ENCODE results near the gene UGDH.

The UGDH gene

DNA sequence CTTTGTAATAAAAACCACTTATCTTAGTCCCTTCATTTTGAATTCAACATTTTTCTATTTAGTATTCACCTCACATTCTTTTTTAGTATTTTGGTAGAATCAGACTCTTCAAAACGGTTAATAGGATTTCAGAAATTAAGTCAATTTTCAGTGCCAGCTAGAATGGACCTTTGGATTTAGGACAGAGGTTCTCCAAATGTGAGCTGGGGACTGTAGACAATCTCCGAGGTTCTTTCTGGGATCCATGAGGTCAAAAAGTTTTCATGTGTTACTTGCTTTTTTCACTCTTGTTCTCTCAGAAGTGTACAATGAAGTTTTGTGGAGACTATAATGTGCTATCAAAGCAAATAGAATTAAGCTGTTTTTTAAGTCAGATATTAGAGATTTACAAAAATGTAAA, 2.3 kb upstream of the UGDH start:
- no peak overlapping the region for H3K27ac ChIP-seq (ENCODE audit: insufficient read depth in 1 of 2, low read depth in 1 of 2, low read length in 2 of 2, poor library complexity in 1 of 2, severe bottlenecking in 2 of 2)
- no peaks in the 10 kb centered on the region for H3K27me3 ChIP-seq (replicated peaks in 2 of 5; ENCODE audit: control insufficient read depth in 4 of 5, insufficient read depth in 5 of 5, low read length in 4 of 5)
- DNase-seq, result no peak
- H3K36me3 ChIP-seq (ENCODE audit: control insufficient read depth in 4 of 4, insufficient read depth in 4 of 4, low read length in 3 of 4), result peaks cover 0 to 23% (median 0%) of the 10 kb centered on the region in 4 experiments
- CTCF ChIA-PET, result no interaction called here
- H3K9me3 ChIP-seq (ENCODE audit: control extremely low read depth in 1 of 5, control insufficient read depth in 4 of 5, insufficient read depth in 2 of 5, low read depth in 1 of 5, low read length in 4 of 5), result peaks cover 0 to 14% (median 8%) of the 10 kb centered on the region in 5 experiments
- POLR2A ChIA-PET, result interaction anchor here (0.5 kb wide), 1 partner anchor 110 kb away, joined by 3 read pairs; no protein-coding TSS in a partner anchor
- H3K4me1 ChIP-seq (ENCODE audit: control extremely low read depth in 1 of 4, control insufficient read depth in 4 of 4, insufficient read depth in 4 of 4, low read length in 3 of 4), result peaks cover 8 to 22% (median 13%) of the 10 kb centered on the region in 4 experiments
- H3K4me3 ChIP-seq (ENCODE audit: control insufficient read depth in 1 of 7, extremely low read depth in 1 of 7, insufficient read depth in 4 of 7, low read depth in 2 of 7, low read length in 6 of 7), result no peak overlapping the region
- 100% methylated on average over 2 of the region's 2 CpGs for WGBS (ENCODE audit: insufficient coverage)

GRCh38 chr4:39528061-39528465, 824 bp upstream of the UGDH start:
- WGBS (ENCODE audit: insufficient coverage), result 1% methylated on average over 18 of the region's 21 CpGs
- DNase-seq, result peak; percentile 16 to 47 (median 37)
- peaks cover 8 to 22% (median 13%) of the 10 kb centered on the region in 4 experiments for H3K4me1 ChIP-seq (ENCODE audit: control extremely low read depth in 1 of 4, control insufficient read depth in 4 of 4, insufficient read depth in 4 of 4, low read length in 3 of 4)
- CTCF ChIA-PET, result interaction anchor here (0.7 kb wide), 1 partner anchor 108 kb away, joined by 3 read pairs; no protein-coding TSS in a partner anchor
- peak overlapping the region; percentile 83 to 90 for H3K27ac ChIP-seq (ENCODE audit: insufficient read depth in 1 of 2, low read depth in 1 of 2, low read length in 2 of 2, poor library complexity in 1 of 2, severe bottlenecking in 2 of 2)
- peaks cover 0 to 14% (median 8%) of the 10 kb centered on the region in 5 experiments for H3K9me3 ChIP-seq (ENCODE audit: control extremely low read depth in 1 of 5, control insufficient read depth in 4 of 5, insufficient read depth in 2 of 5, low read depth in 1 of 5, low read length in 4 of 5)
- no peaks in the 10 kb centered on the region for H3K27me3 ChIP-seq (replicated peaks in 2 of 5; ENCODE audit: control insufficient read depth in 4 of 5, insufficient read depth in 5 of 5, low read length in 4 of 5)
- POLR2A ChIA-PET, result interaction anchor here (1.0 kb wide), 1 partner anchor 110 kb away, joined by 5 read pairs; the partner anchor contains the start of gene SMIM14
- peaks cover 0 to 13% (median 0%) of the 10 kb centered on the region in 4 experiments for H3K36me3 ChIP-seq (ENCODE audit: control insufficient read depth in 4 of 4, insufficient read depth in 4 of 4, low read length in 3 of 4)
- peak overlapping the region; percentile 85 to 99 (median 95) for H3K4me3 ChIP-seq (ENCODE audit: control insufficient read depth in 1 of 7, extremely low read depth in 1 of 7, insufficient read depth in 4 of 7, low read depth in 2 of 7, low read length in 6 of 7)

DNA sequence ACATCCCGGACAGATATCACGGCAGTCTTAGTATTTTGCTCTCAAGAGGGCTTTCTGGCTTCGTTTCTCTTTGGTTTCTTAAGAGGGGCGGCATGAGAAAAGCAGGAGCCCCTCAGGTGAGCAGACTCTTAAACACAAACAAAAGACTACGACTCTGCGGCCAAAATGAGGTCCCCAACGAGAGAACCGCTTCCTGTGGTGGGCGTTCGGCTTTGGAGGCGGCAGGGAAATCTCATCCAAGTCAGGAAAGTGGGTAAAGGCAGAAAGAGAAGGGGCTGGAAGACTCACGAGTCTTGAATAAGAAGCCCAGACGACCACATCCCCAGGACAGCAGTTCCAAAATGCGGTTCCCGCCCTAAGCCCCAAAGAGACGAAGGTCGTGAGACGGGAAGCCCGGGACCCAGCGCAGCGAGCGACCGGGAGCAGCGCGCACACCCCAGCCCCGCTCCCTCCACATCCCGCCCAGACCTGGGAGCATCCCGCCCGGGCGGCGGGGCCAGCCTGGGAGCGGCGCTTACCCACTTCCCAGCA, 409 bp downstream of the UGDH start:
- peaks cover 8 to 22% (median 13%) of the 10 kb centered on the region in 4 experiments for H3K4me1 ChIP-seq (ENCODE audit: control extremely low read depth in 1 of 4, control insufficient read depth in 4 of 4, insufficient read depth in 4 of 4, low read length in 3 of 4)
- peak overlapping the region; percentile 85 to 99 (median 95) for H3K4me3 ChIP-seq (ENCODE audit: control insufficient read depth in 1 of 7, extremely low read depth in 1 of 7, insufficient read depth in 4 of 7, low read depth in 2 of 7, low read length in 6 of 7)
- CTCF ChIA-PET, result interaction anchor here (0.5 to 0.9 kb wide), 2 partner anchors 113 to 229 kb away, joined by 3 read pairs; no protein-coding TSS in a partner anchor
- peaks cover 0 to 9% (median 3%) of the 10 kb centered on the region in 5 experiments for H3K9me3 ChIP-seq (ENCODE audit: control extremely low read depth in 1 of 5, control insufficient read depth in 4 of 5, insufficient read depth in 2 of 5, low read depth in 1 of 5, low read length in 4 of 5)
- H3K27me3 ChIP-seq (replicated peaks in 2 of 5; ENCODE audit: control insufficient read depth in 4 of 5, insufficient read depth in 5 of 5, low read length in 4 of 5), result no peaks in the 10 kb centered on the region
- POLR2A ChIA-PET, result interaction anchor here (0.6 to 1.4 kb wide), 6 partner anchors 17 to 662 kb away, joined by 3 to 5 read pairs (median 3); partner anchors contain the start of gene SMIM14
- peak; percentile 9 to 50 (median 37) for DNase-seq
- peak overlapping the region; percentile 83 to 90 for H3K27ac ChIP-seq (ENCODE audit: insufficient read depth in 1 of 2, low read depth in 1 of 2, low read length in 2 of 2, poor library complexity in 1 of 2, severe bottlenecking in 2 of 2)
- WGBS (ENCODE audit: insufficient coverage), result under 1% methylated on average over 26 of the region's 33 CpGs
- peaks cover 0 to 4% (median 0%) of the 10 kb centered on the region in 4 experiments for H3K36me3 ChIP-seq (ENCODE audit: control insufficient read depth in 4 of 4, insufficient read depth in 4 of 4, low read length in 3 of 4)

- Histone ChIP-seq H3K9me3 (ENCODE audit: control extremely low read depth in 1 of 5, control insufficient read depth in 4 of 5, insufficient read depth in 2 of 5, low read depth in 1 of 5, low read length in 4 of 5) (peaks cover 0 to 7% (median 3%) of the 10 kb centered on the region in 5 experiments), H3K36me3 (ENCODE audit: control insufficient read depth in 4 of 4, insufficient read depth in 4 of 4, low read length in 3 of 4) (peaks cover 0 to 2% (median 0%) of the 10 kb centered on the region in 4 experiments), H3K4me1 (ENCODE audit: control extremely low read depth in 1 of 4, control insufficient read depth in 4 of 4, insufficient read depth in 4 of 4, low read length in 3 of 4) (peaks cover 8 to 22% (median 13%) of the 10 kb centered on the region in 4 experiments), H3K27ac (ENCODE audit: insufficient read depth in 1 of 2, low read depth in 1 of 2, low read length in 2 of 2, poor library complexity in 1 of 2, severe bottlenecking in 2 of 2) (peak overlapping the region in 1 of 2 experiments; percentile 90), H3K27me3 (replicated peaks in 2 of 5; ENCODE audit: control insufficient read depth in 4 of 5, insufficient read depth in 5 of 5, low read length in 4 of 5) (no peaks in the 10 kb centered on the region), H3K4me3 (ENCODE audit: control insufficient read depth in 1 of 7, extremely low read depth in 1 of 7, insufficient read depth in 4 of 7, low read depth in 2 of 7, low read length in 6 of 7) (peak overlapping the region; percentile 85 to 99 (median 95))
- POLR2A ChIA-PET, result interaction anchor here (0.6 to 1.4 kb wide), 2 partner anchors 57 to 300 kb away, joined by 3 to 4 read pairs; no protein-coding TSS in a partner anchor
- CTCF ChIA-PET, result interaction anchor here (0.9 kb wide), 1 partner anchor 114 kb away, joined by 3 read pairs; no protein-coding TSS in a partner anchor
- WGBS (ENCODE audit: insufficient coverage), result 50% methylated on average over 2 of the region's 9 CpGs
- no peak for DNase-seq
Observed at GRCh38 chr4:39525822-39526690, 1.2 kb downstream of the UGDH start.

DNA sequence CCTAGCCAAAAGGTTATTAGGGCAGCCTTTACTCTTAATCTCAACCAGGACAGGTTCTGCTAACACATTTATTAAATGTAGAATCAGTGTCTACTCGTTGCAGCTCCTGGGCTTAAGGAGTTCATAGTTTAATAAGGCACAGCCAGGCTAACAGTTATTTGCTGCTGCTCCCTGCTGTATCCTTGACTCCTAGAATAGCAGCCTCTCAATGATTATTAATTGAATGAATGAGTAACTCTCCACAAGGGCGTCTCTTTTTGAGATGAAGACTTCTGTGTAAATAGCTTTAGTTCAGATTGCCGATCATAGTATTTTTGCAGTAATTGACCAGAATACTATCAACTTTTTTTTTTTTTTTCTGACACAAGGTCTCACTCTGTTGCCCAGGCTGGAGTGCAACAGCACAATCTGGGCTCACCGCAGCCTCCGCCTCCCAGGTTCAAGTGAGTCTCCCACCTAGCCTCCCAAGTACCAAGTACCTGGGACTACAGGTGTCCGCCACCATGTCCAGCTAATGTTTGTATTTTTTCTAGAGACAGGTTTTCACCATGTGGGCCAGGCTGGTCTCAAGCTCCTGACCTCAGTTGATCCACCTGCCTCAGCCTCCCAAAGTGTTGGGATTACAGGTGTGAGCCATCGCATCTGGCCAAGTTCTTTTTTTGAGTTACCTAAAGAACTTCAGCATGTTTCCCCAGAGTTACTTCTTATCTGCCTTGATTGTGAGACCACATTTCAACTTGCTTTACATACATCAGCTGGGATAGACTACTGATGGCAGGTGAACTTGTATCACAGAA, 2.9 kb downstream of the UGDH start:
- POLR2A ChIA-PET, result interaction anchor here (0.8 kb wide), 1 partner anchor 1007 kb away, joined by 4 read pairs; no protein-coding TSS in a partner anchor
- DNase-seq, result no peak
- 82% methylated on average over 3 of the region's 7 CpGs for WGBS (ENCODE audit: insufficient coverage)
- H3K27me3 ChIP-seq (replicated peaks in 2 of 5; ENCODE audit: control insufficient read depth in 4 of 5, insufficient read depth in 5 of 5, low read length in 4 of 5), result no peaks in the 10 kb centered on the region
- peaks cover 0 to 3% (median under 1%) of the 10 kb centered on the region in 4 experiments for H3K36me3 ChIP-seq (ENCODE audit: control insufficient read depth in 4 of 4, insufficient read depth in 4 of 4, low read length in 3 of 4)
- peaks cover 8 to 22% (median 13%) of the 10 kb centered on the region in 4 experiments for H3K4me1 ChIP-seq (ENCODE audit: control extremely low read depth in 1 of 4, control insufficient read depth in 4 of 4, insufficient read depth in 4 of 4, low read length in 3 of 4)
- no peak overlapping the region for H3K4me3 ChIP-seq (ENCODE audit: control insufficient read depth in 1 of 7, extremely low read depth in 1 of 7, insufficient read depth in 4 of 7, low read depth in 2 of 7, low read length in 6 of 7)
- CTCF ChIA-PET, result interaction anchor here (0.9 to 1.4 kb wide), 5 partner anchors 9 to 1319 kb away, joined by 3 to 4 read pairs (median 3); no protein-coding TSS in a partner anchor
- no peak overlapping the region for H3K27ac ChIP-seq (ENCODE audit: insufficient read depth in 1 of 2, low read depth in 1 of 2, low read length in 2 of 2, poor library complexity in 1 of 2, severe bottlenecking in 2 of 2)
- no peaks in the 10 kb centered on the region for H3K9me3 ChIP-seq (ENCODE audit: control extremely low read depth in 1 of 5, control insufficient read depth in 4 of 5, insufficient read depth in 2 of 5, low read depth in 1 of 5, low read length in 4 of 5)

- DNase-seq, result no peak
- Histone ChIP-seq H3K27ac (ENCODE audit: insufficient read depth in 1 of 2, low read depth in 1 of 2, low read length in 2 of 2, poor library complexity in 1 of 2, severe bottlenecking in 2 of 2) (no peak overlapping the region), H3K27me3 (replicated peaks in 2 of 5; ENCODE audit: control insufficient read depth in 4 of 5, insufficient read depth in 5 of 5, low read length in 4 of 5) (no peaks in the 10 kb centered on the region), H3K9me3 (ENCODE audit: control extremely low read depth in 1 of 5, control insufficient read depth in 4 of 5, insufficient read depth in 2 of 5, low read depth in 1 of 5, low read length in 4 of 5) (no peaks in the 10 kb centered on the region), H3K4me3 (ENCODE audit: control insufficient read depth in 1 of 7, extremely low read depth in 1 of 7, insufficient read depth in 4 of 7, low read depth in 2 of 7, low read length in 6 of 7) (no peak overlapping the region), H3K4me1 (ENCODE audit: control extremely low read depth in 1 of 4, control insufficient read depth in 4 of 4, insufficient read depth in 4 of 4, low read length in 3 of 4) (peaks cover 8 to 14% (median 9%) of the 10 kb centered on the region in 4 experiments), H3K36me3 (ENCODE audit: control insufficient read depth in 4 of 4, insufficient read depth in 4 of 4, low read length in 3 of 4) (peaks cover 0 to 7% (median 4%) of the 10 kb centered on the region in 4 experiments)
- CTCF ChIA-PET, result interaction anchor here (0.6 kb wide), 1 partner anchor 249 kb away, joined by 3 read pairs; no protein-coding TSS in a partner anchor
- POLR2A ChIA-PET, result no interaction called here
- 100% methylated on average over 1 of the region's 2 CpGs for WGBS (ENCODE audit: insufficient coverage)
Observed at GRCh38 chr4:39522068-39522467, 5.2 kb downstream of the UGDH start.

Data from common myeloid progenitor, CD34-positive (primary cell).